GM12864 (cell line): ENCODE results near the gene IMPG2.

Experiments used
- DNase-seq: peaks from one replicate; pipeline ENCODE4 v3.0.0-alpha.2; 2011; ENCODE audit warnings: low read depth
- H3K4me3 ChIP-seq: 2 replicates; pipeline ENCODE4 v1.5.1; 2011; ENCODE audit warnings: mild to moderate bottlenecking, low read depth, low read length, control low read depth
- CTCF ChIP-seq: IDR thresholded peaks from 2 replicates; pipeline ENCODE4 v1.5.1; 2011; ENCODE audit warnings: low read depth, mild to moderate bottlenecking, moderate library complexity, low read length, control low read depth, inconsistent platforms; ENCODE audit errors: missing control alignments

Gene IMPG2

GRCh38 chr3:101200461-101200860 is 119.9 kb downstream of the IMPG2 start:
- no peak overlapping the region for H3K4me3 ChIP-seq

GRCh38 chr3:101195951-101196713 is 124.2 kb downstream of the IMPG2 start:
- no peak for DNase-seq
- peak; percentile 9 for TF ChIP-seq CTCF
- H3K4me3 ChIP-seq = no peak overlapping the region

More at GRCh38 chr3:101200461-101200860, 119.9 kb downstream of the IMPG2 start:
- no peak for TF ChIP-seq CTCF
- DNase-seq = no peak

DNA sequence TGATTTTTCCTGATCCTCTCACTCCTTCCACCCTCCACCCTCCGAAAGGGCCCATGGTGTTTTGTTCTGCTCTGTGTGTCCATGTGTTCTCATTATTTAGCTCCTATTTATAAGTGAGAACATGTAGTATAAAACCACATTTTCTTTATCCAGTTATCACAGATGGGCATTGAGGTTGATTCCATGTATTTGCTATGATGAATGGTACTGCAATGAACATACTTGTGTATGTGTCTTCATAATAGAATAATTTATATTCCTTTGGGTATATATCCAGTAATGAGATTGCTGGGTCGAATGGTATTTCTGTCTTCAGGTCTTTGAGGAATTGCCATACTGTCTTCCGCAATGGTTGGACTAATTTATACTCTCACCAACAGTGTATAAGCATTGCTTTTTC is 126.0 kb downstream of the IMPG2 start:
- no peak for TF ChIP-seq CTCF
- H3K4me3 ChIP-seq = no peak overlapping the region
- DNase-seq = no peak

GRCh38 chr3:101193957-101194356 is 126.4 kb downstream of the IMPG2 start:
- no peak overlapping the region for H3K4me3 ChIP-seq
- no peak for TF ChIP-seq CTCF
- no peak for DNase-seq

- no peak for DNase-seq
- H3K4me3 ChIP-seq = no peak overlapping the region
- TF ChIP-seq CTCF = no peak
These were observed 130.6 kb downstream of the IMPG2 start for GRCh38 chr3:101189796-101190195.

DNA sequence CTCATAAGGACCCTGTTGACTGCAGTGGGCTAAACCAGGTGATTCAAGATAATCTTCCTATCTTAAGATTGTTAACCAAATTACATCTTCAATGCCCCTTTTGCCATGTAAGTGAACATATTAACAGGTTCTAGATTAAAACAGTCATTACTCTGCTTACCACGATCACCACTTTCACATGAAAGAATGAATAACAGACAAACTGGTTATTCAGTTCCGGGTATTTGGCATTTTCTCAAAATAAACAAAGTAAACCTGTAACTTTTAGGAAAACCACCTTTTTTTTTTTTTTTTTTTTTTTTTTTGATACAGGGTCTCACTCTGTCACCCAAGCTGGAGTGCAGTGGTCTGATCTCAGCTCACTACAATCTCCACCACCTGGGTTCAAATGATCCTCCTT is 131.2 kb downstream of the IMPG2 start:
- no peak for DNase-seq
- H3K4me3 ChIP-seq = no peak overlapping the region
- no peak for TF ChIP-seq CTCF

GRCh38 chr3:101185341-101185740 is 135.0 kb downstream of the IMPG2 start:
- TF ChIP-seq CTCF = no peak
- H3K4me3 ChIP-seq = no peak overlapping the region
- no peak for DNase-seq
